GM19023 (cell line): ENCODE data around the gene ASTN1.

Source experiments
- ATAC-seq: cut with Tn5 transposase; IDR thresholded peaks from one replicate; pipeline ENCODE4 v1.9.1; 2021; ENCODE audit warnings: mild to moderate bottlenecking, moderate library complexity; ENCODE audit not compliant: unreplicated experiment

The ASTN1 gene

DNA sequence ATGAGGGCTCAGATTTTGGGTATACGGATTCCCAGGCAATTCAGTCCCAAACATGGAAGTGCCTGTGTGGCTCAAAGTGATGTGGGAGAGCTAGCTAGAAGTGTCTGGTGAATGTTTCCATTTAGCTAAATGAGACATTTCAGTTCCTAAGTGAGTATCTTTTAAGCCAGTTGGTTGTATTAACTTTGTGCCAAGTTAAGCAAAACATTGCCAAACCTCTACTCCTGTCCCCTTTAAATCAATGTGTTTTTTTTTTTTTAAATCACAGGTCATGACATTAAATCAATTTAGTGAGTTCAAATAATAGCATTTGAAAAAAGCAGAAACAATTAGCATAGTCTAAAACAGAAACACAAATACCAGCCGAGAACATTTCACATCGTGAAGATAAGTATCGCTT, 230.1 kb downstream of the ASTN1 start:
- ATAC-seq = no peak

DNA sequence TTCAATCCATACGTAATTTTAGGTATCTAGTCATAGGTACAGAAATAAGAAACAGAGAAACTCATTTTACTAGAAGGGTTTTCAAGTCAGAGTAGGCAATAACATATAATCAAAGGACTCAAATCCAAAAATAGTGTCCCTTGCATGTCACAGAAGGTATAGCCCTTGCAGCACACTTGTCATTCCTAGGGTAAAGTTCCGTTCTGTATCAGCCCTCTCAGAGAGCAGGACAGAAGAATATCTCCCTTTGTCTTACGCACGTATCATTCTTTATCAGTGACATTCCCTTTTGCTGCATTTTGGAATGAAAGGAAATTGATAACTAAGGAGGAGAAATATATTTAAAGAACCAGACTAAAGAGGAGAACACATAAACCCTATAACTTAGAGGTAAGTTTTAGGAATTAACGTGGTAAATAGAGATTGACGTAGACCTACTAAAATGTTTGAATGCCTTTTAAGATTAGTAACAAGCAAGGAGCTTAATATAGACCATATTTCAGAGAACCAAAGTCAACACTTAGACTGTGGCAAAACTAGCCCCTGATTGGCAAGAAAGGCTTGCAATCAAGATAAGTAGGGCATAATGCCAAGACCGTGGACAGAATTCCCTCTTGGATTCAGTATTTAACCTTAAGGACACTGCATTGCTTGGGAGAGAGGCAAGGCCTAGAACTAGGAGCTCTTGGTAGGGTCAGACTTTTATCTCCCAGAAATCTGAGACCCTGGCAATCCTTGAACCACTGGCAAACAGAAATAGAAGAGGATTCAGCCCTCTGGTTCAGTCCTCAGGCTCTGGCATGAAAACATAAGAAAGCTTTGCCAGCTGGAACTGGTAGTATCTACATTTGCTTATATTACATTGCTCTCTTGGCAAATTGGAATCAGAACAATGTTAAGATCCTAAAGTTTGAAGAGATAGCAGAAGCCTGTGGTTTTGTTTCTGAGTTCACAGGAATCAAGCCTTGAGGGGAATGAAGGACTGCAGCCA, 232.1 kb downstream of the ASTN1 start:
- ATAC-seq = no peak

DNA sequence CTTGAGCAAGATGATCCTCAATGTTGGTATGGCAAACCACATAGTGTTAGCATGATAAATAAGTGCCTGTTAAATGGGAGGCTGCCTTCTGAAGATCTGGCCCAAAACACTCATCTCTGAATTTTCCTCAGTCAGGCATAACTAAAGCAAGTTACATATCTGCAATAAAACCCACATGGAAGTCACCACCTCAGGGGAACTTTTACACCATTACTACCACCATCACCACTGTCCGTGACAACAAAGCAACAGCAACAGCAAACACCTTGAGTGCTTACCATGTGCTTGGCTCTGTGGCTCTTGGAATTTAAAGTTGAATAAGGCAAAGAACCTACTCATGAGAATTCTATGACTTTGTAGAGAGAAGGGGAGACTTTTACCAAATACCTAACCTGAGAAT, 233.0 kb downstream of the ASTN1 start:
- ATAC-seq = no peak

DNA sequence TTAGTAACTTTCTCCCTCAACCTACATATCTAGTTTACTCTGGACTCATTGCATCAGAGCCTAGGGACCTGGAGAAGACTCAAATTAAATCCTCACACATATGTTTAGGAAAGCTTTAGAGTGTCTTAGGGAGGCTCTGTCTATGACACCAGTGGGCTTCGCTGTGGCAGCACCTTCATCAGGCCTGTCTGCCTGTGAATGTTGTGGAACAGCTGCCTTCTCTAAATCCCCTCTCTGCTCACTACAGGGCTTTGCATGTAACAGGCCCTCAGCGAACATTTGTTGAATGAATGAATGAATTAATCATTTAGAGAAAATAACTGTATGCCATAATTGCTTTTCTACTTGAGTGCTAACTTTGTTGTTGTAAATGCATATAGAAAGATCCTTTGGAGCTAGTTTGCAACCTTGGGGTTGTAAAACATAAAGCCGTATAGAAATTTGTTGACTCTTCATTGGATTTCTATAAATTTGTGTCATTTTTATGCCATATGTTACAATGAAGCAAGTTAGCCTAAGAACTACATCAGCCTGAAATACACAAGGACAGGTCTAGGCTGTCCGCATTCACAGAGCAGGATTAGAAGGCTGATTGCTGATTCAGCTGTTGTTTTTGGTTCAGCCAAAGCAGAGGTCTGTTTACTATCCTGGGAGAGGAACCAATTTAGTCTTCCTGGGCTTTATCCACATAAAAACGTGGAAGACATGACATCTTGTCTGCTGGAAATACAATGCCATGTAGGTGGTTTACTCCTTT, 238.0 kb downstream of the ASTN1 start:
- no peak for ATAC-seq

DNA sequence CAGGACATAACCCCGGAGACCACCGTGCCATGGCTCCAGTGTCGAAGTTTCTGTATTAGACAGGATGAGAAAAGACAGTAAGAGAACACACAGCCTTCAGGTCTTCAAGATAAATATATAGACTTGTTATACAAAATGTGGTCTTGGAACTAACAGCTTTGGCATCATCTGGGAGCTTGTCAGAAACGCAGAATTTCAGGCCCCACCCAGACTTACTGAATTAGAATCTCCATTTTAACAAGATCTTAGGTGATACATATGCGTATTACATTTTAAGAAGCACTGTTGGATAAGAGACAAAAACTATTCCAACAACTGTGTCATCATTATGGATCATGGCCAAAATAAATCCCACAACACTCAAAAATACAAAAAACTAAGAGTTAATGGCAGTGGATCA, 239.3 kb downstream of the ASTN1 start:
- ATAC-seq = no peak

DNA sequence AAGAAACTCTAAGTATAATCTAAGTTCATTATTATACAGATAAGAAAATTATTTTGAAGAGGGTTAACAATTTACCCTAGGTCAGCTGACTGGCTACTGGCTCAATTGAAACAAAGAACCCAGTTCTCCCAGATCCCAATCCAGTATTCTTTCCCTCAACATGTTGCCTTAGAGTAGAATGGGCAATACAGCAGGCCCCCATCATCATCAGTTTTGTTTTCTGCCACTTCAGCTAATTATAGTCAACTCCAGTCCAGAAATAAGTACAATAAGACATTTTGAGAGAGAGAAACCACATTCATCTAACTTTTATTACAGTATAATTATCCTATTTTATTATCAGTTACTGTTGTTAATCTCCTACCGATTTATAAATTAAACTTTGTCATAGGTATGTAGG, 241.2 kb downstream of the ASTN1 start:
- no peak for ATAC-seq

DNA sequence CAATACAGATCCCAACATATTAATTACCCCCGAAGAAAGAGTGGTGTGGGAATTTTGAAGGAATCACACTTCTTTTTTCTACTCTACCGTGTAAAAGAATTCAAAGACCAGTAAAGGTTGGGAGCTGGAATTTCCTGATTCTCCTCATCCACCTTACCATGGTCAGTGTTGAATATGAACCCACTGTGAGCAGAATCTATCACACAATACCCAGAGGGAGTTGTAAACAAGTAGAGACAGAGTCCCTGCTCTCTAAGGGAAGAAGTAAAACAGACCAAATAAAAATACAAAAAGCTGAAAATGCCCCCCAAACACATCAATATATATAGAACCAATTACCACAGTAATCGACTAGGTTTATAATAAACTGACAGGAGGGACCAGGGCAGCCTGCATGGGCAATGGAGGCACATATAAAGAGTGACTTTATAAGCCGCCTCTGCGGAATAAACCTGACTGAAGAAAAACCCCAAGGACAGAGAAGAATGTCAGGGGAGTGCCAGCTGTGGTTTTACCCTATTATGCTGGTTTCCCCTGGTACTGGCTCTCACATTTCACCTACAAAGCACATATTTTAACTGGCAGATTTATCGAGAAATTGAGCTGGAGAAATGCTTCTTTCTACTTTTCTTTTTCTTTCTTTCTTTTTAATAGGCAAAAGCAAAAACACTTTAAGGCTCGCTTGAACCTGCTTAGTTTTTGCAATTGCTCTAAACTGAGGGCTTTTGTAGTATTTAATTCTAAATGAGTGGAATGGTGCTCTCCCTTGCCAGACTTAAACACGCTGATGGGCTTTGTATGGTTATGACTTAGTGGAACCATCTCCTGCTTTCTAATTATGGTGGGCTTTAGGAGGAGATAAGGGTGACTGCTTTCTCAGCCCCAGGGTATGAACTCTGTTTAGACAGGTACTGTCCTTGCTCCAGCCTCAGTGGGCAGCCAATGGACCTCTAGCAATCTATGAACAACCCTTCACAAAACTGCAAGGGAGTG, 244.8 kb downstream of the ASTN1 start:
- no peak for ATAC-seq

DNA sequence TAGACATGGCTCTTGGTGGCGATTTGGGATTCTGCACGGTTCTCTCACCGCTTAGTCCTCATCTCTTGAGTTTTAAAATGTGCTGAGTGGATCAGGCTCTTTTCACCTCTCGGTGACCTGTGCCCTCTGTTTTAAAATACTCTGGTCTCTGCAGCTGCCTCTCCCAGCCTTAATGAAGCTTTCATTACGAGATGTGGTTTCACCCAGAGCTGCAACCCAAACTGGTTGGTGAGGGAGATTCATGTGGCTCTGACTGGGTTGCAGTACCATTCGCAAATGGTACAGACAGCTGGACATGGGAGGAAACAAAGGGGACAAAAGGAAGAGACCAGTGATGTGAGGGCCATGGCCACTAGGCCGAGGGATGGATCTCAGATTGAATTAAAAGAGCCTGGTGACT, 258.9 kb downstream of the ASTN1 start:
- ATAC-seq = no peak

DNA sequence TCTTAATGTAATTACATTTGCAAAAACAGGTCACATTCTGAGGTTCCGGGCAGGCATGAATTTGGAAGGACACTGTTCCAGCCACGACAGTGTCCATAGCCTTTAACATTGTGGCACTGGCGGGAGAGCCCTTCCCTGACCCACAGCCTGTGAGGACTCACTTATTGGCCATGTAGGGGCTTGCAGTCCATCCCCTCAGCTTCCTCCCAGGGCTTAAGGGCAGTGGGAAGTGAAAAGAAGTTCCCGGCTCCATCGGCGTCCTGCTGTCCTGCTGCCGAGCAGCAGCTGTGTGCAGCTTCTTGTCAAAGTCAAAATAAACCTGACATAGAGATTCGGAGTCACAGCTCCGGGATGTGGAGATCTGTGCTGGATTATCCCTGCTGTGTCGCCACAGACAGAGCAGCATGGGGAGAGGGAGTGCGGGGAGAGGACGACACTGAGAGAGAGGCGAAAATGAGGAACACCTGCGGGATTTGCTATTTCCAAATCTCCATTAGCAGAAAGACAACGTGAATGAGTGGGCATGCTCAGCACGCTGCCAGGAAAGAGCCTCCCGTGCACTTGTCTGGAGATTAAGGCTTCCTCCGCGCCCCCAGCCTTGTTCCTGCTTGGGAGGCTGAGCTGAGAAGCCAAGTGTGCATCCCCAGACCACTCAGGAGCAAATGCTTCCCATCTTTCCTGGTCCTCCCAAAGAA, 260.3 kb downstream of the ASTN1 start:
- ATAC-seq = no peak

DNA sequence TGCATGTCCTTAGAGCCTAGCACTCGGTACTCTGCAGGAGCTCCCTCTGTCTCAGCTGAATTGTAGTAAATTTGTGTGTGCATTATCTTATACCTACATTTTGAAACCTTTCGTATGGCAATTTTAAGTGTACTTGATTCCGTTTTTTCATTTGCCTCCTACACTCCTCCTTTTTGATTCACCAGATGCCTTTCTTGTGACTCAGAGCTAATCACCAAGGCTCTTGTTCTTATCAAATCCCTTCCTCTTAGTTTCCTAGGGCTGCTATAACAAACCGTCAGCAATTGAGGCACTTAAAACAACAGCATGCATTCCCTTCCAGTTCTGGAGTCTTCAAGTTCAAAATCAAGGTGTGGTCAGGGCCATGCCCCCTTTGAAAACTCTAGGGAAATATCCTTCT, 261.0 kb downstream of the ASTN1 start:
- ATAC-seq = no peak

DNA sequence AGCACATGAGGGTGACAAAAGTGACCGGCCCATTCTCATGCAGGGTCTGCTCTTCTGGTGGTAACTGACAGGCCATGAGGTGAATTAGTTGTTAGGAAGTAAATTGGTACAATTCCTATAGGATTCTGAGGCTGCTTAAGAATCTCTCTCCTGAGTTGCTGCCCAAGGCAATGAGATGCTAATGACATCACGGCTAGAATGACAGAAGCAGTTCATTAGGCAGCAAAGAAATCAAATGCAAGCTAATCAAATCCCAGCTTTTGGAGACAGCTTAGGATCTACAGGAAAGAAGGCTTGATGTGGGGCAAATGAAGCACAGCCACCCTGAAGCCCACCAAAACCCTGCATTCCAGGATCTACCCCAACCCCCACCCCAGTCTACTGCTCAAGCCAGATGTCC, 265.2 kb downstream of the ASTN1 start:
- ATAC-seq = no peak

DNA sequence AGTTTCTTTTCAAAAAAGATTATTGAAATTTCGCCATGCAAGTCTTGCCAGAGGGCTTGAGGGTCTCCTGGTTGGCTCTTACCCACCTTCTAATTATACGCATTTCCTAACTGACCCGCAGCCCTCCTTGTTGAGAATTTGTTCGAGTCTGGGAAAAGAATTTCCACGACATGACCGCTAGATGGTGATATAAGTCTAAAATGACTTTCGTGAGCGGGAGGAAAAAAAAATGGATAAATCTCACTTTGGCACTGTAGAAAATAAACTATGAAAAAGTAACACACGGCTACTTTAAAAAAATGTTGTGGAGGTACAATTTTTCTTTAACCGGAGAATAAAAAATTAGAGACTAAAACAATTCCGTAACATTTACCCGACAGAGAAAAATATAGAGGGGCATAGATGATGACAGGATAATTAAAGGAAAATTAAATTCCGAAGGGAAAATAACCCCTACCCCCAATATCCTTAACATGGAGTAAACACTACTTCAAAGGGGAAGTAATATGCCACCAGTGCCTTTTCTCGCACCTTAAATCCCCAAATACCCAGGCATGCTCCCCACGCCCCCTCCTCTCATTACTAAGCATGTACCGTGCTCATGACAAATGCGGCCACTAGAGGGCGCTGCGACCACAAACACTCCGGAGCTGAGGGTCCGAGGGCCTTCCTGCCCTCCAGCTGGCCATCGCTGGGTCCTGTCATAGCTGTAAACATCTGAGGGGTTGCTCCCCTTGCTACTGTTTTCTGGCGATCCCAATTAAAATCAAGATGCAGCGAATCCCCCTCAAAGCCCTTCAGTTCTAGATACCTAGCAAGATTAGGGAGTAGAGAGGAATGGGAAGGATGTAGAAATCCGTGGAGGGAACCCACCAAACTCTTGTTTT, 266.9 kb downstream of the ASTN1 start:
- ATAC-seq = no peak

DNA sequence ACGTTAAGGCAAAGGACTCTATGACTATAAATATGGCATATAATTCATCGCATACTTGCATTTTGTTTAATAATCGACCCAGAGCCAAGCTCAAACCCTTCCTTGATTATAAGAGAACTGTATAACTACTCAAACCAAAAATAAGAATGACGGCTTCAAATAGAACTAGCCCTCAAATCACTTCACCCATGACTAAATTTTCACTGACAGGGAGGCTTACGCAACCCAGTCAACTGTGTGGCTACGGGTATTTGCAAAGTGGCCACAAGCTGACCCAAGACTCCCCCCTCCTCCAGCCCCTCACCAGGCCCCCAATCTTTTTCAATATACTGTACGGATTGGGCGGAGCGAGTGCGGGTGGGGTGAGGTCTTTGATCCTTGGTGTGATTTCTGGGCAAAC, 268.3 kb downstream of the ASTN1 start:
- ATAC-seq = no peak

DNA sequence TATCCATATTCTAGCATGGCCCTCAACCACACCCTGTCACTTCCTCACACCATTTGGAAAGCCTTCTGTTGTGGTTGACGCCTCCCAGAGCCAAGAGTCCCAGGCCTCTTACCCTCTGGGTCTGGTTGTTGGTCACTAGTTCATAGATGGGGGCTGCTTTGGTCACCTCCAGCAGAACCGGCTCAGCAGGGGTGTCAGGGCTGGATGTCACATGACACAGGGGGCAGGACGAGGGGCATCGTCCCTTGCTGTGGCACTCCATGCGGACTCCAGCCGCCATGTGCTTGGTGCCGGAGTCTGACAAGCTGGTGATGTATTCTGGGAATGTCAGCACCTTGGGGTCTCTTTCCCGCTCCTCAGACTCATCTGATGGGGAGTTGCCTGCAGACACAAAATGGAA, 270.1 kb downstream of the ASTN1 start:
- ATAC-seq = no peak

DNA sequence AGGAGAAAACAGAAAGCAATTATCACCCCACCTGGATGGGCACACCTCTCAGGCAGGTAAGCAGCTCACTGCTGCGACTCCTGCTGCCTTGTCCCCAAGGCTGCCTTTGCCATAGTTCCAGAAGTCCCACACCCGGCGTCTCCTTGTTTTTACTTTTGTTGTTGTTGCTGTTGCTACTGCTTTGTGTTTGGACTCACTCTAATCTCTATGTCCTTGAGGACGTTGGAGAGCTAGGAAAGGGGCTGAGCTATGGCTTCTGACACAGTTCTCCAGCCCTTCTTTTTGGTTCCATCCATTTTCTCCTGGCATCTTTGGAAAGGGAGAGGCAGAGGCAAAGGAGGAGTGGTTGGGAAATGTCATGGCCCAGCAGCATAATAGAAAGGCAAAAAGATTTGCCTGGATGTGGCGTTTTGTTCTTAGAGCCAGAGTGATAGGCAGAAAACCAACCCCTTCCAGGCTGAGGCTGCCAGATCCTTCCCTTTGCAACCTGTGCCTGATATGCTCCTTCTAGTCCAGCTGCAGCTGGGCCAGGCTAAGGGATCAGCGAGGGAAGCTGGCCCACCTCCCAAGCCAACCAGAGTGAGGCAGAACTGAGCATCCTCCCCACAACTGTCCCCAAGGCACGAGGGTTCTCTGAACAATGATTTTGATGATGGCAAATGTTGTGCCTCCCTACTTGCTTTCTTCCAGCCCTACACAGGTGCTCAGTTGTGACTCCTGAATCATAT, 270.7 kb downstream of the ASTN1 start:
- no peak for ATAC-seq

DNA sequence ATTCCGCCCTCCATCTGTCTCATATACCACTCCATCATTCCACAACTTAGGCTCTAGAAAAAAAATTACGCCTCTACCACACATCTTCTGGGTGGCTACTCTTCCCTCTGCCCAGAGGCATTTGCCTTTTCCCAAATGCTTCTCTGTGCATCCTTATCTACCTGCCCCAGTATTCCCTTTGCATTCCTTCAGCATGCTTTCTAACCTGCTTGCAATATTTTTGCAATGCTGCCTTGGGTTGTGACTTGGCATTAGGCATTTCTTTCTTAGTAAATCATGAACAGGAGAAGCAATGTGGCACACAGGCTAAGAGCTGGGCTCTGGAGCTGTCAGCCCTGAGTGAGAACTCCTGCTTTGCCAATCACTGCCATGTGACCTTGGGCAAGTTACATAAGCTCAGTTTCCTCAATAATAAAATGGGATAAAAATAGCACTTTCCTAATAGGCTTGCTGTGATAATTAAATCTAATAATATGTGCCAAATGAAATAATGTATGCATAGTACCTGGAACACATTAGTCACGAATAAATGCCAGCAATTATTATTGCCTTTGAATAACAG, 276.0 kb downstream of the ASTN1 start:
- ATAC-seq = no peak

DNA sequence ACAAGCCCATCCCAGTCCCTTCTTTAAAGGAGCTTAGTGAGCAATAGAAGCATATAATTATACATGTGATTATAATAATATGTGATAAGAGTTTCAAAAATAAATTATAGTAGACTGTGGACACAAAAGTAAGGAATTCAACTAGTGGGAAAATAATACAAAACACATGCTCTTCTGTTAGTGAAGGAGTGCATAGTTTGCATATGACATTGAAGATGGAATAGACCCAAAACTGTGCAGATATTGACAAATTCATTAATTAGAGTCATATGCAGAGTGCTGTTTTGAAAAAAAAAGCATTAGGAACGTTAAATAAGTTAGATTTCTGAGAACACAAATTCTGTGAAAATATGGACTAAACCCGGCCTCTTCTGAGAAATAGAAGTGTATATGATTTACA, 278.8 kb downstream of the ASTN1 start:
- no peak for ATAC-seq

DNA sequence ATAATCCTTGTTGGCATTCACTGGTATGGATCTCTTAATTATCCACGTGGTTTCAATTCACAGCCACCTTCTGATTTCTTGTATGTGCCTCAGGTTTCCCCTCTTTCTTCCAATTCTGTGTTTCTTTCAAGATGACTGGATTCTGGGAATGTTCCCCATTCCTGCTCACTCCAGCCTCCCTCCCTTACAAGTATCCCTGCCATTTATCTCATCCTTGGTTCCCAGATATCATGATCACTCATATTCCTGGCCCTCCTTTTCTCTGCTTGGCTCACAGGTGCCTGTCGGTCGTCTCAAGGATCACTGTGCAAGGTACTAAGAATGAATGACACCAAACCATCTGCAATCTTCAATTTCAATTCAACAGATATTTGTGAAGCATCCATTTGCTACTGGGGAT, 279.2 kb downstream of the ASTN1 start:
- ATAC-seq = no peak
